ENCODE measurements around the gene ARID1B. TPM values are rescaled to one million over a fixed set of nuclear protein-coding genes. Genes with fewer than 3 reads are reported as not detected.

Gene ARID1B
- total RNA-seq, 1 donor from 2014 or later: 248 TPM

DNA sequence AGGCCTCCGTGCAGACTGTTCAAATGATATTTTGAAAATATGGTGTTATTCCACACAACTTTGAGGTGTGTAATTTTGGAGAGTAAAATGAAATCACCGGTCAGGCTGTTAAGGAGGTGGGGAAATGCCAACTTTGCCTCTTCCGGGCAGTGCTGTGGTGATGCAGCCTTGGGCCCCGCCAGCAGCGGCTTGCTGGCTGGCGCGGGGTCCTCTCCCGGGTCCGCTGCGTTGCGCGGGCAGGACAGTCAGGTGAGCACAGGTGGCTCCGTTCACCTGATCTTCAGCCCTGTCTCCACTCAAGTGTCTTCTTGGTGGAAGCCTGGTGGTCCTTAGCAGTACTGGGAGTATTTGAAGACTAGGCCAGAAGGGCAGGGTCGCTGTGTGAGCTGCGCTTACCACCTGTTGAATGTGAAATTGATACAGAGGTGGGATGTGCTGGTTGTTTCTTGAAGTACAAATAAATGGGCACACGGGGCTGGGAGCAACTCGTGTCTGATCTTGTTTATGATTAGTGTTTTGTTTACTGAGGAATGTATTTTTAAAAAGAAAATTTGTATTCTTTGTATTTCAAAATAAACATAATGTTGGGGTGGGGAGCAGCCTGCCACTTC, 184.2 kb downstream of the ARID1B start:
- no peak for DNase-seq
- intact Hi-C loops (cut with micrococcal nuclease): no loop called here
- peaks cover 18% of the 10 kb centered on the region for H3K36me3 Mint-ChIP-seq (ENCODE audit: low read depth)
- no peaks in the 10 kb centered on the region for H3K27me3 Mint-ChIP-seq
- H3K4me3 Mint-ChIP-seq: no peak overlapping the region
- H3K27ac Mint-ChIP-seq: no peak overlapping the region
- no peaks in the 10 kb centered on the region for H3K9me3 Mint-ChIP-seq
- POLR2A ChIA-PET: no interaction called here
- H3K4me1 Mint-ChIP-seq: peaks cover 57% of the 10 kb centered on the region
- TF ChIP-seq, protein P1, sequence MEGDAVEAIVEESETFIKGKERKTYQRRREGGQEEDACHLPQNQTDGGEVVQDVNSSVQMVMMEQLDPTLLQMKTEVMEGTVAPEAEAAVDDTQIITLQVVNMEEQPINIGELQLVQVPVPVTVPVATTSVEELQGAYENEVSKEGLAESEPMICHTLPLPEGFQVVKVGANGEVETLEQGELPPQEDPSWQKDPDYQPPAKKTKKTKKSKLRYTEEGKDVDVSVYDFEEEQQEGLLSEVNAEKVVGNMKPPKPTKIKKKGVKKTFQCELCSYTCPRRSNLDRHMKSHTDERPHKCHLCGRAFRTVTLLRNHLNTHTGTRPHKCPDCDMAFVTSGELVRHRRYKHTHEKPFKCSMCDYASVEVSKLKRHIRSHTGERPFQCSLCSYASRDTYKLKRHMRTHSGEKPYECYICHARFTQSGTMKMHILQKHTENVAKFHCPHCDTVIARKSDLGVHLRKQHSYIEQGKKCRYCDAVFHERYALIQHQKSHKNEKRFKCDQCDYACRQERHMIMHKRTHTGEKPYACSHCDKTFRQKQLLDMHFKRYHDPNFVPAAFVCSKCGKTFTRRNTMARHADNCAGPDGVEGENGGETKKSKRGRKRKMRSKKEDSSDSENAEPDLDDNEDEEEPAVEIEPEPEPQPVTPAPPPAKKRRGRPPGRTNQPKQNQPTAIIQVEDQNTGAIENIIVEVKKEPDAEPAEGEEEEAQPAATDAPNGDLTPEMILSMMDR (IDR thresholded peaks at IDR 0.05): no peak
- CTCF ChIA-PET: no interaction called here
- no peak for ATAC-seq (ENCODE audit: low read depth)

DNA sequence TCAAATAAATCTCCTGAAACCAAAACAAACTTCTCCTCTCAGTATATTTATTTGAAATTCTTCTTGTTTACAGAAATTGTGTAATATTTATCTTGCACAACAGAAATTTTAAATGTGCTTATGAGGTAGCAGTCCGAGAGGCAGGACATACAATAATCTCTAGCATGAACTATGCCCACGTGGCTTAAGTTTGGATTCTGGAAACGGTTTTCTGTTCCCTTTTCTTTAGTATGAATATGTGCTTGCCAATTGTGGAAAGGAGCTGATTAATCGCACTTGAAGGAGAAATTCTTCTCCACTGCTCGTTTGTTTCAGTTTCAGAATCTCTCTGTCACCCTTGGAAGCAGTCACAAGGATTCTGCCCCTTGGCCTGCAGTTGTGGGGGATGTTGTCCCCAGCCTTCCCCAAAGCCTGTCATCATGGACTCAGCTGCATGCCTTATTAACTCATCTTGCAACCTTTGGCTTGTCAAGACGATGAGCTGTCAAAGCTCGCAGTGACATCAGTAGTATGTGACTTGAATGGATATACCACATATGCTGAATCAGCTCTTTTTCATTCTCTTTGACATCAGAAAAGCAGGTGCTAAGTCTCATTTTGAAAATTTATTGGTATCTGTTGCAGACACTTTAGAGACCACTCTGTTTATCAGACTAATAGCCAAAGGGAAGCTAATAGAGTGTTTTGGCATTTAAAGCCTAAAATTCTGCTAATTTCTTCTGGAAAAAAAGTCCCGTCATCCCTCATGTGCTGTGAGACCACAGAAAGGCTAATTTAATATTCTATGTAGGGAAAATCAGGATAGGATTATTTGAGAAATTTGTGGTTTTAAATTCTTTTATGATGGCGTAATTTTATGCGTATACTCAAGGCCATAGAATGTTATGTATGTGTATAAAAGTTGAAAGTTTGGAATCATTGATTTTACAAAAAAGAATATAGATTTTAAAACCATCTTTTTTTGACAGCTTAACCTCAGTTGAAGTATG, 186.8 kb downstream of the ARID1B start:
- CTCF ChIA-PET: interaction anchor here (1.5 kb wide), 1 partner anchor 10 kb away, joined by 3 read pairs; no protein-coding TSS in a partner anchor

DNA sequence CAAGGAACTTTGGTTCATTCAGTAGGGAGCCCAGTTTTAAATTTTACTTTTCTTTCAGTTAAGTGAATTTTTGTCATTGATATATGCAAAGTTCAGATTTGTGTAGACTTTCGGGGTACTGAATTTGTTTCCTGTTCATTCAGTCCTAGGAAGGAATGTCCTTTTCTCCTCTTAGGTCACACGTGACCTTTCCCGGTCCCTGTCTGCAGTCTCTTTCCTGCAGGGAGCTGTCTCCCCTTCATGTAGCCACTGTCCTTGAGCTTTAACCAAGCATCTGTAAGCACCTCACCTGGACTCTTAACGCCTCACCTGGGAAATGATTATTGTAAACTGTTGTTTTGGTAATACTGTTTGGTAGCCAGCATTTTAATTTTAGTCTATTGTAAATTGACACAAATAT, 190.7 kb downstream of the ARID1B start:
- no peaks in the 10 kb centered on the region for H3K27me3 Mint-ChIP-seq
- intact Hi-C loops (cut with micrococcal nuclease): loop anchor here (1.0 kb wide), 1 partner anchor 8 kb away; no protein-coding TSS in a partner anchor
- H3K4me3 Mint-ChIP-seq: no peak overlapping the region
- ChIA-PET CTCF (no interaction called here), POLR2A (interaction anchor here (0.8 kb wide), 1 partner anchor 9 kb away, joined by 3 read pairs; no protein-coding TSS in a partner anchor)
- H3K27ac Mint-ChIP-seq: no peak overlapping the region
- no peaks in the 10 kb centered on the region for H3K36me3 Mint-ChIP-seq (ENCODE audit: low read depth)
- DNase-seq (no peak), ATAC-seq (ENCODE audit: low read depth) (no peak)
- TF ChIP-seq, protein P1 (IDR thresholded peaks at IDR 0.05): no peak
- H3K9me3 Mint-ChIP-seq: peaks cover 2% of the 10 kb centered on the region
- H3K4me1 Mint-ChIP-seq: peaks cover 72% of the 10 kb centered on the region

More for the DNA sequence above, 186.8 kb downstream of the ARID1B start:
- intact Hi-C loops (cut with micrococcal nuclease): no loop called here
- H3K36me3 Mint-ChIP-seq (ENCODE audit: low read depth): peaks cover 2% of the 10 kb centered on the region
- peaks cover 2% of the 10 kb centered on the region for H3K9me3 Mint-ChIP-seq
- peaks cover 53% of the 10 kb centered on the region for H3K4me1 Mint-ChIP-seq
- H3K4me3 Mint-ChIP-seq: no peak overlapping the region
- POLR2A ChIA-PET: interaction anchor here (1.3 kb wide), 1 partner anchor 57 kb away, joined by 4 read pairs; no protein-coding TSS in a partner anchor
- ATAC-seq (ENCODE audit: low read depth) (peak; percentile 18), DNase-seq (no peak)
- peak overlapping the region; percentile 37 for H3K27ac Mint-ChIP-seq
- H3K27me3 Mint-ChIP-seq: no peaks in the 10 kb centered on the region
- TF ChIP-seq, protein P1 (IDR thresholded peaks at IDR 0.05): no peak

DNA sequence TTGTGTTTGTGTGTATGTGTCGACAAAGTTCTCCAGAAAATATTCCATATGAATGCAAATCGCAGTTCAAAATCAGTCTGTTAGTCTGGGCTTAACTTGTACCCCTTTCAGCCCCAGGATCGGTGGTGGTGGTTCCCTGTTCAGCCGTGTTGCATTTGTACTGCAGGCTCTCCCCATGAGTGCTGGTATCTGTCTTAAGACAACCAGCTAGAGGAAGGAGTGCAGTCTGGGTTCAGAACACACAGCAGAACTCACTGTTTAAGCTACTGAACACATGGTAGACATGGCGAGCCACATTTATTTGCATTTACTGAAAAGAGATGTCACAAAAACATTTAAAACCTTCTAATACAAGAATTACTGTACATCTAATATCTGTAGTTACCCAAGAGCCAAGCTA, 192.1 kb downstream of the ARID1B start:
- ChIA-PET CTCF (interaction anchor here (0.9 kb wide), 1 partner anchor 51 kb away, joined by 3 read pairs; no protein-coding TSS in a partner anchor), POLR2A (interaction anchor here (0.6 to 0.7 kb wide), 4 partner anchors 18 to 245 kb away, joined by 4 to 8 read pairs (median 6); no protein-coding TSS in a partner anchor)
- ATAC-seq (ENCODE audit: low read depth) (peak; percentile 50), DNase-seq (no peak)
- intact Hi-C loops (cut with micrococcal nuclease): no loop called here
- no peak overlapping the region for H3K4me3 Mint-ChIP-seq
- peak overlapping the region; percentile 53 for H3K27ac Mint-ChIP-seq
- H3K9me3 Mint-ChIP-seq: peaks cover 2% of the 10 kb centered on the region
- H3K36me3 Mint-ChIP-seq (ENCODE audit: low read depth): no peaks in the 10 kb centered on the region
- no peaks in the 10 kb centered on the region for H3K27me3 Mint-ChIP-seq
- H3K4me1 Mint-ChIP-seq: peaks cover 73% of the 10 kb centered on the region
- TF ChIP-seq, protein P1 (IDR thresholded peaks at IDR 0.05): no peak
